GM12865 (cell line): ENCODE measurements around the gene IFT172.
"Not testable (repeated sequence)": the region's sequence is repeated elsewhere in the genome, so short reads cannot be mapped to it uniquely, and the experiment has no call there.

Experiments used
- DNase-seq: peaks from one replicate; pipeline ENCODE4 v3.0.0; 2010; ENCODE audit warnings: low read depth
- H3K4me3 ChIP-seq: 2 replicates; pipeline ENCODE4 v1.5.1; 2011; ENCODE audit warnings: mild to moderate bottlenecking, low read depth, low read length, control low read depth
- TF ChIP-seq, protein P1 (sequence below): IDR thresholded peaks from 2 replicates; pipeline ENCODE4 v1.5.1; 2011; ENCODE audit warnings: low read length, control low read depth, low read depth, inconsistent platforms; ENCODE audit not compliant: insufficient read depth; ENCODE audit errors: missing control alignments

Gene IFT172

DNA sequence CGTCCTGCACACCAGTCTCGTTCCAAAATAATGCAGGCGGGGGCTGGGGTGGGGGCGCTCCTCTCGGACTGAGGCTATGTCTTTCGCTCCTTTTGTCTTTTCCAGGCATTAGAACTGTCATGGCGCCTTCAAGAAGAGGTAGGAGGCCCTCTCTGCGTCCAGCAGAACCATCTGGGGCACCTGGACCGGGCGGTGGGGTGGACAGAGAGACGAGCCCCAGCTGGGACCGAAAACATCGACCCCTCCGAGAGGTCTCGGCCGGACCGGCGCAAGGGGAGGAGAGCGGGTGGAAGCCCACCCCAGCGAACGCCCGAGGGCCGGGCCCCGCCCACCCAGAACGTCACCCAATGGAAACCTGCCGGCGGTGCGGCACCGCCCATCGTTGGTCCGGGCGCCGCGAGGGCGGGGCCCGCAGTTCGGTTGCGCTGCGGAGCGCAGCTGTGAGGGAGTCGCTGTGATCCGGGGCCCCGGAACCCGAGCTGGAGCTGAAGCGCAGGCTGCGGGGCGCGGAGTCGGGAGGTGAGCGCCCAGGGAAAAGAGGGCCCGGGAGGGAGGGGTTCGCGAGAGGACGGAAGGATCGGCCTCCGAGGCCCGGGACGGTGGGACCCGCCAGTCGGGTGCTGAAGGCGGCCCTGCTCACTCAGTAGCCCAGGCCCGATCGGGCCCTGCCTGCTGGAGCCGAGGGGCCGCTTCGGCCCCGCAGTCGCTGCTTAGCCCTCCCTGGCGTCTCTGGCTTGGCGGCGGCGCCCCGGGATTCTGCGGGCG lies 61.1 kb downstream of the IFT172 start, which contains the start of gene NRBP1:
Gene NRBP1, plus strand, starts transcription at position 419 of the 765 bp plus-strand sequence. CDS start 4,643 bp downstream, outside the sequence.
- TF ChIP-seq, protein P1, sequence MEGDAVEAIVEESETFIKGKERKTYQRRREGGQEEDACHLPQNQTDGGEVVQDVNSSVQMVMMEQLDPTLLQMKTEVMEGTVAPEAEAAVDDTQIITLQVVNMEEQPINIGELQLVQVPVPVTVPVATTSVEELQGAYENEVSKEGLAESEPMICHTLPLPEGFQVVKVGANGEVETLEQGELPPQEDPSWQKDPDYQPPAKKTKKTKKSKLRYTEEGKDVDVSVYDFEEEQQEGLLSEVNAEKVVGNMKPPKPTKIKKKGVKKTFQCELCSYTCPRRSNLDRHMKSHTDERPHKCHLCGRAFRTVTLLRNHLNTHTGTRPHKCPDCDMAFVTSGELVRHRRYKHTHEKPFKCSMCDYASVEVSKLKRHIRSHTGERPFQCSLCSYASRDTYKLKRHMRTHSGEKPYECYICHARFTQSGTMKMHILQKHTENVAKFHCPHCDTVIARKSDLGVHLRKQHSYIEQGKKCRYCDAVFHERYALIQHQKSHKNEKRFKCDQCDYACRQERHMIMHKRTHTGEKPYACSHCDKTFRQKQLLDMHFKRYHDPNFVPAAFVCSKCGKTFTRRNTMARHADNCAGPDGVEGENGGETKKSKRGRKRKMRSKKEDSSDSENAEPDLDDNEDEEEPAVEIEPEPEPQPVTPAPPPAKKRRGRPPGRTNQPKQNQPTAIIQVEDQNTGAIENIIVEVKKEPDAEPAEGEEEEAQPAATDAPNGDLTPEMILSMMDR: no peak
- DNase-seq: peak; percentile 92
- peak within 1 kb of the TSS; percentile 93 for H3K4me3 ChIP-seq

DNA sequence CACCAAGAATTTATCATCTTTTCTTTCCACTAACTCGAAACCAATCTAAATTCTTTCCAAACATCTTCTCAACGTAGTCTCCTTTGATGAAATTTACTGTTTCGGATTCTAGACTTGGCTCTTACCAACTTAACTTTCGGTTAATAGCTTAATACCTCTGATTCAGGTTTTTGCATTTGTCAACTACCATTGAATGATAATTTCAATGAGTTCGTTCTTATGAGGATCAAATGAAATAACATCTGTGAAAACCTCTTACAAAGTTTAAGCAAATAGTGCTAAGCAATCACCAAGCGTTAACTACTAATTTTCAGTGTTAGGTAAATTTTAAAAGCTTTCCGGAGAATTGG lies 61.7 kb downstream of the IFT172 start:
- TF ChIP-seq, protein P1: no peak
- peak overlapping the region; percentile 93 for H3K4me3 ChIP-seq
- no peak for DNase-seq

DNA sequence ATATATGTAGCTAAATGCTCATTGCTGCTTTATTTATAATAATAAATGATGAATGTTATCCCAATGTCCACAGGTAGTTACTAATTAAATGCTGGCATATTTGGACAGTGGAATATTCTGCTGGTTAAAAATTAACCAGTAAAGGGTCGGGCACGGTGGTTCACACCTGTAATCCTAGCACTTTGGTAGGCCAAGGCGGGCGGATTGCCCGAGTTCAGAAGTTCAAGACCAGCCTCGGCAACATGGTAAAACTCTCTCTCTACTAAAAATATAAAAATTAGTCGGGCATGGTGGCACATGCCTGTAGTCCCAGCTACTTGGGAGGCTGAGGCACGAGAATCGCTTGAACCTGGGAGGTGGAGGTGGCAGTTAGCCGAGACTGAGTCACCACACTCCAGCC lies 64.5 kb downstream of the IFT172 start:
- not testable (repeated sequence) for DNase-seq

DNA sequence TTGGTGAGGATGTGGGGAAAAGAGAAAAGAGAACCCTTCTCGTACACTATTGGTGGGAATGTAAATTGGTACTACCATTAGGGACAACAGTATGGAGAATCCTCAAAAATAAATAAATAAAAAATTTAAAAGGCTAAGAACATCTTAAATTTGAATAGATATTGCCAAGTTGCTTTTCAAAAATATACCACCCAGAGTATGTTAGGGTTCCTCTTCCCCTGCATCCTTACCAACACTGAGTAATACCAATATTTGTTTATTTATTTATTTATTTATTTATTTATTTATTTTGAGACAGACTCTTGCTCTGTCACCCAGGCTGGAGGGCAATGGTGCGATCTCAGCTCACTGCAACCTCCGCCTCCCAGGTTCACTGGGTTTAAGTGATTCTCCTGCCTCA lies 66.6 kb downstream of the IFT172 start:
- H3K4me3 ChIP-seq: no peak overlapping the region
- TF ChIP-seq, protein P1: no peak
- DNase-seq: no peak

More for the DNA sequence above, 64.5 kb downstream of the IFT172 start:
- not testable (repeated sequence) for H3K4me3 ChIP-seq

DNA sequence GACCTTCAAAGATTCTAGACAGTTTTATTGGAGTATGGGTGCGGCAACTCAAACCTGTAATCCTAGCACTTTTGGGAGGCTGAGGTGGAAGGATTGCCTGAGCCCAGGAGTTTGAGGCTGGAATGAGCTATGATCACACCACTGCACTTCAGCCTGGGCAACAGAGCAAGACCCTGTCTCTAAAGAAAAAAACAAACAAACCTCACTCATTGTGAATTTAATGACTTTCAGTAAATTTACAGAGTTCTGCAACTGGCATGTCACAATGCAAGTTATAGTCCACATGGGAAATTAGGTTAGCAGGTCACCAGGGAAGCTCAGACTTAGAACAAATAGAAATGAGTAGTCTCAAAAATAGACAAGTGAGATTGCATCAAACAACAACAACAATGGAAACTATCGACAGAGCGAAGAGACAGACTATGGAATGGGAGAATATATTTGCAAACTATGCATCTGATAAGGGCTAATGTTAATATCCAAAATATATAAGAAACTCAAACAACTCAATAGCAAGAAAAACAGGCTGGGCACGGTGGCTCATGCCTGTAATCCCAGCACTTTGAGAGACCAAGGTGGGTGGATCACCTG lies 67.8 kb downstream of the IFT172 start:
- TF ChIP-seq, protein P1: no peak
- H3K4me3 ChIP-seq: no peak overlapping the region
- DNase-seq: no peak

DNA sequence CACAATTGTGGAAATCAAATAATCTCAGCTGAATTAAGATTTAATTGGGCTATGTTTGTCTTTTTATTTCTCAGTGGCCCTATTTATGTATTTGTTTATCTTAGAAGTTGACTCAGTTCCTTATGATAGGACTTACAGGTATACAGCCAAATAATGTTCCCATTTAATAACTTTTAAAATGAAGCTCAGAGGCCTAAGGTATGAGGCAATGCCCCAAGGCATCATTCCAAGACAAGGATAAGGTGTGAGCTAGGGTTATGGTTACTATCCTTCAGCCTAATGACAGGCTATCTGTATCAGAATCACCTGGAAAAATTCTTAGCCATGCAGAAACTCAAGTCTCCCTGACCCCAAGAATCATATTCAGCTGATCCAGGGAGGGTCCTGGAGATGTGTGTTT lies 68.5 kb downstream of the IFT172 start:
- TF ChIP-seq, protein P1: no peak
- no peak overlapping the region for H3K4me3 ChIP-seq
- no peak for DNase-seq

DNA sequence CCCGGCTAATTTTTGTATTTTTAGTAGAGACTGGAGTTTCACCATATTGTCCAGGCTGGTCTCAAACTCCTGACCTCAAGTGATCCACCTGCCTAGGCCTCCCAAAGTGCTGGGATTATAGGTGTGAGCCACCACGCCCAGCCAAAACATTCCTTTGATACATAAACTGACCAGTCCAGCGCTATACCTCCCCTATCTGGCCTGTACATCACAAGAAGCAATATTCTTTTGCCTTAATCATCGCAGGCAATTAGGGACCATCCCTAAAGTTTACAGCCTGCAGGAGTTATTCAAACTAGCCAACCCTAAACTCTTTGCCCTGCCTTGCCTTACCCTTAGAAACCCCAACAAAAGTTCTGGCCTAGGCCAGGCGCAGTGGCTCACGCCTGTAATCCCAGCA lies 73.4 kb downstream of the IFT172 start:
- DNase-seq: no peak
- H3K4me3 ChIP-seq: no peak overlapping the region
- TF ChIP-seq, protein P1: no peak
